Measurements from ENCODE around the gene SHROOM3.
"Not testable (repeated sequence)": the region's sequence is repeated elsewhere in the genome, so short reads cannot be mapped to it uniquely, and the experiment has no call there.

Gene SHROOM3

GRCh38 chr4:76714226-76714625 is 279.2 kb downstream of the SHROOM3 start:
- no peak for DNase-seq (ENCODE audit: extremely low read depth in 1 of 2, low read depth in 1 of 2)

GRCh38 chr4:76716020-76716419 is 281.0 kb downstream of the SHROOM3 start:
- DNase-seq (ENCODE audit: extremely low read depth in 1 of 2, low read depth in 1 of 2): no peak

- DNase-seq (ENCODE audit: extremely low read depth in 1 of 2, low read depth in 1 of 2): no peak
These were observed 281.6 kb downstream of the SHROOM3 start for GRCh38 chr4:76716658-76717057.

GRCh38 chr4:76717431-76717830 is 282.4 kb downstream of the SHROOM3 start:
- no peak for DNase-seq (ENCODE audit: extremely low read depth in 1 of 2, low read depth in 1 of 2)

- DNase-seq (ENCODE audit: extremely low read depth in 1 of 2, low read depth in 1 of 2): no peak
These were observed 283.0 kb downstream of the SHROOM3 start for GRCh38 chr4:76718021-76718420.

- no peak for DNase-seq (ENCODE audit: extremely low read depth in 1 of 2, low read depth in 1 of 2)
These were observed 283.8 kb downstream of the SHROOM3 start for GRCh38 chr4:76718831-76719230.

GRCh38 chr4:76720121-76720520 is 285.1 kb downstream of the SHROOM3 start:
- no peak for DNase-seq (ENCODE audit: extremely low read depth in 1 of 2, low read depth in 1 of 2)

- DNase-seq (ENCODE audit: extremely low read depth in 1 of 2, low read depth in 1 of 2): not testable (repeated sequence)
These were observed 287.1 kb downstream of the SHROOM3 start for GRCh38 chr4:76722146-76722545.

GRCh38 chr4:76722838-76723237 is 287.8 kb downstream of the SHROOM3 start:
- no peak for DNase-seq (ENCODE audit: extremely low read depth in 1 of 2, low read depth in 1 of 2)

GRCh38 chr4:76723373-76723772 is 288.3 kb downstream of the SHROOM3 start:
- no peak for DNase-seq (ENCODE audit: extremely low read depth in 1 of 2, low read depth in 1 of 2)

- no peak for DNase-seq (ENCODE audit: extremely low read depth in 1 of 2, low read depth in 1 of 2)
These were observed 288.9 kb downstream of the SHROOM3 start for GRCh38 chr4:76723924-76724323.

GRCh38 chr4:76725039-76725438 is 290.0 kb downstream of the SHROOM3 start:
- no peak for DNase-seq (ENCODE audit: extremely low read depth in 1 of 2, low read depth in 1 of 2)

GRCh38 chr4:76726176-76726575 is 291.1 kb downstream of the SHROOM3 start:
- DNase-seq (ENCODE audit: extremely low read depth in 1 of 2, low read depth in 1 of 2): no peak

GRCh38 chr4:76726631-76727030 is 291.6 kb downstream of the SHROOM3 start:
- DNase-seq (ENCODE audit: extremely low read depth in 1 of 2, low read depth in 1 of 2): no peak

GRCh38 chr4:76727934-76728333 is 292.9 kb downstream of the SHROOM3 start:
- DNase-seq (ENCODE audit: extremely low read depth in 1 of 2, low read depth in 1 of 2): not testable (repeated sequence)

- DNase-seq (ENCODE audit: extremely low read depth in 1 of 2, low read depth in 1 of 2): no peak
These were observed 294.4 kb downstream of the SHROOM3 start for GRCh38 chr4:76729460-76729859.

GRCh38 chr4:76729980-76730379 is 295.0 kb downstream of the SHROOM3 start:
- DNase-seq (ENCODE audit: extremely low read depth in 1 of 2, low read depth in 1 of 2): no peak

- no peak for DNase-seq (ENCODE audit: extremely low read depth in 1 of 2, low read depth in 1 of 2)
These were observed 297.2 kb downstream of the SHROOM3 start for GRCh38 chr4:76732246-76732645.

GRCh38 chr4:76733068-76733771 is 298.2 kb downstream of the SHROOM3 start:
- no peak for DNase-seq (ENCODE audit: extremely low read depth in 1 of 2, low read depth in 1 of 2)

GRCh38 chr4:76736414-76736813 is 301.4 kb downstream of the SHROOM3 start:
- no peak for DNase-seq (ENCODE audit: extremely low read depth in 1 of 2, low read depth in 1 of 2)

- DNase-seq (ENCODE audit: extremely low read depth in 1 of 2, low read depth in 1 of 2): no peak
These were observed 302.2 kb downstream of the SHROOM3 start for GRCh38 chr4:76737180-76737579.

GRCh38 chr4:76737771-76738085 is 302.7 kb downstream of the SHROOM3 start:
- no peak for DNase-seq (ENCODE audit: extremely low read depth in 1 of 2, low read depth in 1 of 2)

All from activated CD8-positive, alpha-beta memory T cell treated with anti-CD3 and anti-CD28 coated beads for 1 hour (primary cell).